ENCODE results near the gene EXT2.

Gene EXT2

DNA sequence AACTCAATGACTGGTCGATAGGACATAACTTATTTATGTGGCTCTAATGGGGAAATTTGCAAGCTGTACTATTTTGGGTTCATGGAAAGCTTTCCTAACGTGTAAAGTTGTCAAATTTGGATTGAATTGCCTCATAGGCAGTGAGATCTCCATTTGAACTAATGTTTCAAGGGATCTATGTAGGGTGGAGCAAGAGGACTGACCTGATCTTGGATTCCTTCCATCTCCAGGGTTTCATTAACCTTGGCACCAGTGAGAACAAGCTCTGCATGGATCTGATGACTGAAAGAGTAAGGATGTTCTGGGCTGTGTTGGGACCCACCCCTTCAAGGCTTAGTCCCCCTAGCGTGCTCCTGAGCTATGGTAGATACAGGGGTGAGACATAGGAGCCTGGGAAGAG, 45.6 kb upstream of the EXT2 start:
- H3K27ac ChIP-seq (ENCODE audit: low read length, poor library complexity, severe bottlenecking): no peak overlapping the region
- no peak overlapping the region for H3K9ac ChIP-seq (ENCODE audit: low read length)
- H2BK120ac ChIP-seq (ENCODE audit: low read depth, low read length): no peak overlapping the region
- H3K79me1 ChIP-seq (replicated peaks; ENCODE audit: low read length, poor library complexity, severe bottlenecking): no peaks in the 10 kb centered on the region
- no peak overlapping the region for H2BK15ac ChIP-seq (ENCODE audit: low read depth, poor library complexity, severe bottlenecking)
- no peak overlapping the region for H2BK12ac ChIP-seq (ENCODE audit: low read length in 2 of 2)
- H2BK5ac ChIP-seq (ENCODE audit: low read depth, low read length, poor library complexity, severe bottlenecking): no peak overlapping the region
- no peak overlapping the region for H3K4me3 ChIP-seq (ENCODE audit: insufficient read depth in 1 of 2, low read depth in 1 of 2, low read length in 2 of 2)
- H4K91ac ChIP-seq (ENCODE audit: low read length): no peak overlapping the region
- no peak overlapping the region for H3K23ac ChIP-seq (ENCODE audit: low read length in 2 of 2)
- H3K36me3 ChIP-seq (ENCODE audit: control insufficient read depth in 1 of 2, insufficient read depth in 2 of 2, low read depth in 1 of 2, low read length in 2 of 2): no peaks in the 10 kb centered on the region
- no peak overlapping the region for H4K8ac ChIP-seq (ENCODE audit: low read length)
- H3K14ac ChIP-seq (ENCODE audit: low read length in 2 of 2): no peak overlapping the region
- no peak overlapping the region for H3K18ac ChIP-seq (ENCODE audit: low read depth in 1 of 2, low read length in 2 of 2)
- H3K4ac ChIP-seq (ENCODE audit: low read depth in 1 of 2, low read length in 2 of 2): no peak overlapping the region
- WGBS: 73% methylated on average over 3 of the region's 3 CpGs
- DNase-seq: no peak
- no peak overlapping the region for H3K4me2 ChIP-seq (ENCODE audit: low read length, poor library complexity, severe bottlenecking)
- H3K4me1 ChIP-seq (ENCODE audit: control insufficient read depth, insufficient read depth, low read depth, low read length): no peaks in the 10 kb centered on the region
- no peaks in the 10 kb centered on the region for H3K9me3 ChIP-seq (ENCODE audit: control insufficient read depth, low read length)
- H2AK5ac ChIP-seq (ENCODE audit: low read length, severe bottlenecking): no peak overlapping the region
- peaks cover 14 to 31% of the 10 kb centered on the region in 2 experiments for H3K27me3 ChIP-seq (ENCODE audit: control insufficient read depth in 1 of 2, insufficient read depth in 1 of 2, low read length in 2 of 2)
- no peak overlapping the region for H2AFZ ChIP-seq (ENCODE audit: low read depth, low read length)

- H3K4me2 ChIP-seq (ENCODE audit: low read length, poor library complexity, severe bottlenecking): no peak overlapping the region
- H3K79me1 ChIP-seq (replicated peaks; ENCODE audit: low read length, poor library complexity, severe bottlenecking): no peaks in the 10 kb centered on the region
- no peak overlapping the region for H3K4me3 ChIP-seq (ENCODE audit: insufficient read depth in 1 of 2, low read depth in 1 of 2, low read length in 2 of 2)
- H2AK5ac ChIP-seq (ENCODE audit: low read length, severe bottlenecking): no peak overlapping the region
- H3K9ac ChIP-seq (ENCODE audit: low read length): no peak overlapping the region
- no peak overlapping the region for H3K18ac ChIP-seq (ENCODE audit: low read depth in 1 of 2, low read length in 2 of 2)
- H2BK12ac ChIP-seq (ENCODE audit: low read length in 2 of 2): no peak overlapping the region
- H2BK15ac ChIP-seq (ENCODE audit: low read depth, poor library complexity, severe bottlenecking): no peak overlapping the region
- no peak overlapping the region for H2BK120ac ChIP-seq (ENCODE audit: low read depth, low read length)
- no peak overlapping the region for H4K91ac ChIP-seq (ENCODE audit: low read length)
- H3K4me1 ChIP-seq (ENCODE audit: control insufficient read depth, insufficient read depth, low read depth, low read length): no peaks in the 10 kb centered on the region
- H3K36me3 ChIP-seq (ENCODE audit: control insufficient read depth in 1 of 2, insufficient read depth in 2 of 2, low read depth in 1 of 2, low read length in 2 of 2): no peaks in the 10 kb centered on the region
- no peak overlapping the region for H3K23ac ChIP-seq (ENCODE audit: low read length in 2 of 2)
- DNase-seq: no peak
- H4K8ac ChIP-seq (ENCODE audit: low read length): no peak overlapping the region
- H3K27me3 ChIP-seq (ENCODE audit: control insufficient read depth in 1 of 2, insufficient read depth in 1 of 2, low read length in 2 of 2): peaks cover 14 to 24% of the 10 kb centered on the region in 2 experiments
- H3K27ac ChIP-seq (ENCODE audit: low read length, poor library complexity, severe bottlenecking): no peak overlapping the region
- H2AFZ ChIP-seq (ENCODE audit: low read depth, low read length): no peak overlapping the region
- H2BK5ac ChIP-seq (ENCODE audit: low read depth, low read length, poor library complexity, severe bottlenecking): no peak overlapping the region
- H3K14ac ChIP-seq (ENCODE audit: low read length in 2 of 2): no peak overlapping the region
- no peak overlapping the region for H3K4ac ChIP-seq (ENCODE audit: low read depth in 1 of 2, low read length in 2 of 2)
- 96% methylated on average over 4 of the region's 4 CpGs for WGBS
- H3K9me3 ChIP-seq (ENCODE audit: control insufficient read depth, low read length): no peaks in the 10 kb centered on the region
Measured at GRCh38 chr11:44051171-44051570, 44.3 kb upstream of the EXT2 start.

DNA sequence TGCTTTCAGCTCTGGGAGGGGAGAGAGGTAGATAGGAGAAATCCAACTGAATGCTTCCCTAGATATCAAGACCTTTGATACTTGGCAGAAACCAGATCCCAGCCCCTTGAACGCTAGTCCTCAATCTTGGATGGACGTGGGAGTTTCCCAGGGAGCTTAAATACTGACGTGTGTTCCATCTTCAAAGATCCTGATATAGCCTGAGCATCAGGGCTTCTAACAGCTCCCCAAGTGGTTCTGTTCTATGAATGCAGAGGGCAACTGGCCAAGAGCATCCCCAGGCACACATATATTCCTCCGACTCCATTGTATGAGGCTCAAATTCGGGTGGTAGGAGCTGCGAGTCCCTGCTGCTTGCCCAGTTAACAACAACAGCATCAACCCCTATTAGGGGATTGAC, 38.1 kb upstream of the EXT2 start:
- Histone ChIP-seq H3K4ac (ENCODE audit: low read depth in 1 of 2, low read length in 2 of 2) (no peak overlapping the region), H3K9me3 (ENCODE audit: control insufficient read depth, low read length) (no peaks in the 10 kb centered on the region), H2BK120ac (ENCODE audit: low read depth, low read length) (no peak overlapping the region), H4K91ac (ENCODE audit: low read length) (no peak overlapping the region), H3K14ac (ENCODE audit: low read length in 2 of 2) (no peak overlapping the region), H2AFZ (ENCODE audit: low read depth, low read length) (no peak overlapping the region), H3K23ac (ENCODE audit: low read length in 2 of 2) (no peak overlapping the region), H2BK12ac (ENCODE audit: low read length in 2 of 2) (no peak overlapping the region), H2BK5ac (ENCODE audit: low read depth, low read length, poor library complexity, severe bottlenecking) (no peak overlapping the region), H3K4me2 (ENCODE audit: low read length, poor library complexity, severe bottlenecking) (no peak overlapping the region), H3K9ac (ENCODE audit: low read length) (no peak overlapping the region), H3K27me3 (ENCODE audit: control insufficient read depth in 1 of 2, insufficient read depth in 1 of 2, low read length in 2 of 2) (peaks cover 14 to 16% of the 10 kb centered on the region in 2 experiments), H3K4me1 (ENCODE audit: control insufficient read depth, insufficient read depth, low read depth, low read length) (no peaks in the 10 kb centered on the region), H3K79me1 (replicated peaks; ENCODE audit: low read length, poor library complexity, severe bottlenecking) (no peaks in the 10 kb centered on the region), H3K27ac (ENCODE audit: low read length, poor library complexity, severe bottlenecking) (no peak overlapping the region), H3K4me3 (ENCODE audit: insufficient read depth in 1 of 2, low read depth in 1 of 2, low read length in 2 of 2) (no peak overlapping the region), H2AK5ac (ENCODE audit: low read length, severe bottlenecking) (no peak overlapping the region), H3K18ac (ENCODE audit: low read depth in 1 of 2, low read length in 2 of 2) (no peak overlapping the region), H4K8ac (ENCODE audit: low read length) (no peak overlapping the region), H3K36me3 (ENCODE audit: control insufficient read depth in 1 of 2, insufficient read depth in 2 of 2, low read depth in 1 of 2, low read length in 2 of 2) (no peaks in the 10 kb centered on the region), H2BK15ac (ENCODE audit: low read depth, poor library complexity, severe bottlenecking) (no peak overlapping the region)
- no peak for DNase-seq
- WGBS: 96% methylated on average over 6 of the region's 6 CpGs

DNA sequence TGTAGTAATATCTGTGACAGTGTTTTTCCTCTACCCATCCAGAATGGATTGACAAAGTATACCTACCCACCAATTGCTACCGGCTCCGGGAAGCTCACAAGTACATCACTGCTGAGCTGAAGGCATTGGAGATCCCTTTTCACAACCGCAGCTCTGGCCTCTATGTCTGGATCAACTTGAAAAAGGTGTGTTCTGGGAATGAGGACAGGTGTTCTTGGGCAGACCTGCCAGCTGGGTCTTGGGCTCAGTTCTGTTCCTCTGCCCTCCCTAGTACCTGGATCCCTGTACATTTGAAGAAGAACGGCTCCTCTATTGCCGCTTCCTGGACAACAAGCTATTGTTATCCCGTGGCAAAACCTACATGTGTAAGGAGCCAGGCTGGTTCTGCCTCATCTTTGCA, 37.2 kb upstream of the EXT2 start:
- Histone ChIP-seq H4K91ac (ENCODE audit: low read length) (no peak overlapping the region), H3K4me2 (ENCODE audit: low read length, poor library complexity, severe bottlenecking) (no peak overlapping the region), H2BK120ac (ENCODE audit: low read depth, low read length) (no peak overlapping the region), H2BK5ac (ENCODE audit: low read depth, low read length, poor library complexity, severe bottlenecking) (no peak overlapping the region), H3K4me1 (ENCODE audit: control insufficient read depth, insufficient read depth, low read depth, low read length) (no peaks in the 10 kb centered on the region), H3K36me3 (ENCODE audit: control insufficient read depth in 1 of 2, insufficient read depth in 2 of 2, low read depth in 1 of 2, low read length in 2 of 2) (no peaks in the 10 kb centered on the region), H2AFZ (ENCODE audit: low read depth, low read length) (no peak overlapping the region), H3K27ac (ENCODE audit: low read length, poor library complexity, severe bottlenecking) (no peak overlapping the region), H3K4me3 (ENCODE audit: insufficient read depth in 1 of 2, low read depth in 1 of 2, low read length in 2 of 2) (no peak overlapping the region), H4K8ac (ENCODE audit: low read length) (no peak overlapping the region), H3K23ac (ENCODE audit: low read length in 2 of 2) (no peak overlapping the region), H3K18ac (ENCODE audit: low read depth in 1 of 2, low read length in 2 of 2) (no peak overlapping the region), H3K14ac (ENCODE audit: low read length in 2 of 2) (no peak overlapping the region), H2BK15ac (ENCODE audit: low read depth, poor library complexity, severe bottlenecking) (no peak overlapping the region), H3K9ac (ENCODE audit: low read length) (no peak overlapping the region), H2BK12ac (ENCODE audit: low read length in 2 of 2) (no peak overlapping the region), H3K79me1 (replicated peaks; ENCODE audit: low read length, poor library complexity, severe bottlenecking) (no peaks in the 10 kb centered on the region), H3K4ac (ENCODE audit: low read depth in 1 of 2, low read length in 2 of 2) (no peak overlapping the region), H2AK5ac (ENCODE audit: low read length, severe bottlenecking) (no peak overlapping the region), H3K27me3 (ENCODE audit: control insufficient read depth in 1 of 2, insufficient read depth in 1 of 2, low read length in 2 of 2) (peaks cover 11 to 16% of the 10 kb centered on the region in 2 experiments), H3K9me3 (ENCODE audit: control insufficient read depth, low read length) (no peaks in the 10 kb centered on the region)
- DNase-seq: no peak
- 97% methylated on average over 6 of the region's 6 CpGs for WGBS
